ENCODE measurements around the gene ZNF749.

DNA sequence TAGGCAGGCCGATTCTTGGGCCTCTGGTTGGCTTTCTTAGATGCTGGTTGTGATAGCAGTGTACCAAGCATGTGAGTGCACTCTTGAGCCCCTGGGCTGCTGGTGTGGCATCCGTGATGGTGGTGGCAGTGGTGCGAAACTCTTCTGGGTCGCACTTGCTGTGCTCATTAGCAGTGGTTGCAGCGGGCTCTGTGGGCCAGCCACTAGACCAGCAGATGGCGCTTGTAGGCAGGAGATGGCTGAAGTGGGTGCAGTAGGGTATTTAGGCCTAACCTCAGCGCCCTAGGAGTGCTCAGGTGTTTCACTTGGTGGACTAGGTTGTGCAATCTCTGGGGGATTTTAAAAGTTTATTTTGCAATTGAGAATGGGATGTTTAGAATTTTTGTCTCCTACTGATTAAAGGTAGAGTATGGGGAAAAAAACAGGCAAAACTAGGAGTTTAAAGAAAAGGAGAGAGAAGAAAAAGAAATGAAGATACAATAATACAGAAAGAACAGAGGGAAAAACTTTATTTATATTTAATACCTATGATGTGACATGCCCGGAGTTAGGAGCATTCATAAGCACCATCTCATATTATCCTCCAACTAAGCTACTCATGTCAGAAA, 28.5 kb upstream of the ZNF749 start:
- TF ChIP-seq CTCF (IDR thresholded peaks at IDR 0.05; ENCODE audit: control extremely low read depth in 1 of 3, insufficient read depth in 1 of 3, low read depth in 1 of 3, low read length in 3 of 3), result peak; percentile 91 to 96 (median 93)
- TF ChIP-seq POLR2AphosphoS5 (IDR thresholded peaks at IDR 0.05; ENCODE audit: low read depth, low read length), result no peak
- no peak for TF ChIP-seq EZH2 (IDR thresholded peaks at IDR 0.05; ENCODE audit: low read depth, low read length, severe bottlenecking)
- no peak for TF ChIP-seq USF2 (IDR thresholded peaks at IDR 0.05; ENCODE audit: low read length)
